Activated naive CD4-positive, alpha-beta T cell (primary cell): ENCODE measurements around the gene KIAA0586.
"Not testable (repeated sequence)": the region's sequence is repeated elsewhere in the genome, so short reads cannot be mapped to it uniquely, and the experiment has no call there.

Experiments
- DNase-seq, 4 experiments: peaks; one replicate each; lab custom pipeline; 2025; lab: John Stamatoyannopoulos, UW

The KIAA0586 gene

GRCh38 chr14:58464652-58465051 is 37.1 kb downstream of the KIAA0586 start:
- DNase-seq = no peak

GRCh38 chr14:58465421-58465820 is 37.9 kb downstream of the KIAA0586 start:
- DNase-seq = no peak

GRCh38 chr14:58466459-58466858 is 38.9 kb downstream of the KIAA0586 start:
- DNase-seq = no peak

DNA sequence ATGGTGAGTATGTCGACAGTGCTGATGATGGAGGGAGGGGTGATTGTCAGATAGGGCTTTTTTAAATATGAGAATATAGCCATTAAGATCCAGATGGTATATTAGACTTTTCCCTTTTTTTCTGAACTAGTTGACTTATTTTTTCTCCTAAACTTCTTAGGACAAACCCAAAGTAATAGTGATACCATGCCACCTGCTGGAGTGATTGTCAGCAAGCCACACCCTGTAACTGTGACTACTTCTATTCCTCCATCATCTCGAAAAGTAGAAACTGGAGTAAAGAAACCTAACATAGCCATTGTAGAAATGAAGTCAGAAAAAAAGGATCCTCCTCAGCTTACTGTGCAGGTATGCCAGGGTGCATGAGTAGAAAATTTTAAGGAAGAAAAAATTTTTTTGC is 40.1 kb downstream of the KIAA0586 start:
- no peak for DNase-seq

- no peak for DNase-seq
These were observed 41.8 kb downstream of the KIAA0586 start for GRCh38 chr14:58469309-58469708.

DNA sequence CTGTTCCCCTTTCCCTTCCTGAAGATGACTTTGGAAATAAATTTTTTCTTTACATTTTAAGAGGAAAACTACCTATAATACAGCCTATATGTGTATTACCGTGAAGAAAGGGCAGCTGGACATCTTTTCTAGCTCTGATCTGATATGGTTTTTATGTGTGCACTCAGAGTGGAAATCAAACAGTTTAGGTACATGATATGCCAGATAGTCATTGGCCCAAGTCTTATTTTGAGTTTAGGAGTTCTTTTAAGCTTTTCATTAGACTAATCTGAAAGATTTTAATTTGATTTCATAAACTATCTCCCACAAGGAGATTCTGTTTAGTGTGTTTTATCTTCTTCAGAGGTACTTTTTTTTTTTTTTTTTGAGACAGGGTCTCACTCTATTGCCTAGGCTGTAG is 48.8 kb downstream of the KIAA0586 start:
- no peak for DNase-seq

GRCh38 chr14:58477653-58478052 is 50.1 kb downstream of the KIAA0586 start:
- DNase-seq = no peak

- not testable (repeated sequence) for DNase-seq
These were observed 50.8 kb downstream of the KIAA0586 start for GRCh38 chr14:58478329-58478728.

- DNase-seq = no peak
These were observed 52.5 kb downstream of the KIAA0586 start for GRCh38 chr14:58479975-58480374.

- DNase-seq = no peak
These were observed 56.7 kb downstream of the KIAA0586 start for GRCh38 chr14:58484176-58484575.

DNA sequence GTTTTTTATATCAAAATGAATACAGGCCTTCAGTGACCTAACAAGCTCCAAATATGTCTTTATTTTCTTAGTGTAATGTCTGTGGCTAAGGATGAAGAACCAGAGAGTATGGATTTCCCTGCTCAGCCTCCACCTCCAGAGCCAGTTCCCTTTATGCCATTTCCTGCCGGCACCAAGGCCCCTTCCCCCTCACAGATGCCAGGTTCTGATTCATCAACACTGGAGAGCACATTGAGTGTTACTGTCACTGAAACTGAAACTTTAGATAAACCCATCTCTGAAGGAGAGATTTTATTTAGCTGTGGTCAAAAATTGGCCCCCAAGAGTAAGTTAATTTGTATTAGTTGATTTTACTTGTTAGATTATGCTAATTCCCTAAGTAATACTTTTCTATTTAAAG is 61.0 kb downstream of the KIAA0586 start:
- DNase-seq = no peak

GRCh38 chr14:58491593-58491992 is 64.1 kb downstream of the KIAA0586 start:
- no peak for DNase-seq

- no peak for DNase-seq
These were observed 64.5 kb downstream of the KIAA0586 start for GRCh38 chr14:58492044-58492443.

GRCh38 chr14:58501214-58501816 is 73.8 kb downstream of the KIAA0586 start:
- DNase-seq = no peak

GRCh38 chr14:58513272-58513671 is 85.8 kb downstream of the KIAA0586 start:
- DNase-seq = no peak

GRCh38 chr14:58517592-58517991 is 90.1 kb downstream of the KIAA0586 start:
- no peak for DNase-seq

DNA sequence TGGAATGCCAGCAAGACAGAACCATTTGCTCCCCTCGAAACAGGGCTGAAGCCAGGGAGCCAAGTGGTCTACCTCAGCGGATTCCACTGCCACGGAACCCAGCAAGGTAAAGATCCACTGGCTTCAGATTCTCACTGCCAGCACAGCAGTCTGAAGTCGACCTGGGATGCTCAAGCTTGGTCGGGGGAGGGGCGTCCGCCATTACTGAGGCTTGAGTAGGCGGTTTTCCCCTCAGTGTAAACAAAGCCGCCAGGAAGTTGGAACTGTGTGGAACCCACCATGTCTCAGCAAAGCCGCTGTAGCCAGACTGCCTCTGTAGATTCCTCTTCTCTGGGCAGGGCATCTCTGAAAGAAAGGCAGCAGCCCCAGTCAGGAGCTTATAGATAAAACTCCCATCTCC is 98.2 kb downstream of the KIAA0586 start:
- DNase-seq = not testable (repeated sequence)

- no peak for DNase-seq
These were observed 105.9 kb downstream of the KIAA0586 start for GRCh38 chr14:58533446-58533845.

DNA sequence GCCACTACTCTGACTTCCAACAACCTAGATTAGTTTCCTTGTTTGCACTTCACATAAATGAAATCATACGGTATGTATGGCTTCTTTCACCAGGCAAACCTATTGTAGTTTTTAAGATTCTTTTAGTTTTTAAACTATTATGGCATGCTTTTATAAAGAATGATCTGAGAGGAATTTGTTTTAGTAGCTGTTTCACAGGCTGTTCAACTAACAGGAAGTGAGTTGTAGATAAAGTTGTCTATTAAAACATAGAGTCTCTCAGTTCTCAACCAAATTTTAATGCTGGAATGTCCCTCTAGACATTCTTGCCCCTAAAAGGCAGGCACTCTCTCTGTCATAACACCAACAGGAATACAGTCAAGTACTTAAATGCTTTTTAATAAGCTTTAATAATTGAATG is 107.5 kb downstream of the KIAA0586 start:
- no peak for DNase-seq

GRCh38 chr14:58537004-58537403 is 109.5 kb downstream of the KIAA0586 start:
- DNase-seq = no peak

- no peak for DNase-seq
These were observed 113.5 kb downstream of the KIAA0586 start for GRCh38 chr14:58540749-58541632.

- DNase-seq = no peak
These were observed 114.1 kb downstream of the KIAA0586 start for GRCh38 chr14:58541633-58542022.

DNA sequence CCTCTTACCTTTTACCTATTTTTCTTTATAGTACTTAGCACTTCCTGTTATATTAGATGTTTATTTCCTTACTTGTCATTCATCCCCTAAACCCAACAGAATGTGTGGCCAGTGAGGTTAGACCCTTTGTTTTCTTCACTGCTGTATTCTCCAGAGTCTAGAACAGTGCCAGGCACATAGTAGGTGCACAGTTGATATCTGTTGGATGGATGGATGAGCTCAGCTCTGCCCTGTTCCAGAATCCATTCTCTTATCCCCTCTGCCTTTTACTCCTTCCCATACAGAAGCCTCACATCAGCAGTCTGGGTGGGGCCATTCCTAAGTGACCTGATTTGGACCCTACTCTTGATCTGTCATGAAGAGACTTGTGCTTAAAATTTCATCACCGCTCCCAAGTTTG is 115.7 kb downstream of the KIAA0586 start:
- no peak for DNase-seq

GRCh38 chr14:58547649-58548048 is 120.1 kb downstream of the KIAA0586 start:
- DNase-seq = no peak
